ENCODE data around the gene IFT122.

The IFT122 gene

DNA sequence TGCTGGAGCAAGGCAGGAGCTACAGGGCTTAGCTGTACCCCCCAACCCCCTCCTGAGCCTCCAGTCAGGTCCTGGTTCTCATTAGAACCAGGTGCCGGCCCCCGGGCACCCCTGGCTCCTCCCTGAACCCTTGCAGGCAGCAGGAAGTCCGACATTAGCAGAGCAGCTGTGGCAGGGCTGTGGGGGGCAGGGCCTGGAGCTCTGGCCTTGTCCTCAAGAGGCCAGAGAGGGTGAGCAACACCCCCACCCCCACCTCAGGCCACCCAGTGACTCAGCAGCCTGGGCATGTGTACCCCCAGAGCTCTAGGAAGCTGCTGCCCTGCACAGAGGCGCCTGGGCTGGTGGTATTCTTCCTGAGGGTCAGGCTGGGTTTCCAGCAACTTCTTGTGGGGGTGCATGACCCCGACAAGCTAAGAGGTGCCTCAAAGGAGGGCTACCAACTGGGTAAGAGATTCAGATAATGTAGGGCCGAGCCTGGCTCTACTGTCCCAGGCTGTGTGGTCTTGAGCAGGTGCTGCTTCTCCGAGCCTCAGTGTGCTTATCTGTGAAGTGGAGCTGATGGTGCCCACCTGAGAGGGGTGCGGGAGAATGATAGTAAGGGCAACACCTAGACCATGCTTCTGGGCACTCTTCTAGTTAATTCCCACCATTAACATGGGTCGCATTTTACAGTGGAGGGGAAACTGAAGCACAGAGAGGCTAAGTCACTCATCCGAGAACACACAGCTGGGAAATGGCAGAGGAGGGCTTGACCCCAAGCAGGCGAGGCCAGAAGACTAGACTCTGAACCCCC lies 118.9 kb downstream of the IFT122 start:
- TF ChIP-seq USF1 (IDR thresholded peaks at IDR 0.05): no peak
- no peak for TF ChIP-seq NFIC (IDR thresholded peaks at IDR 0.05)
- TF ChIP-seq RAD21 (IDR thresholded peaks at IDR 0.05; ENCODE audit: low read depth): no peak
- no peak for TF ChIP-seq TEAD4 (IDR thresholded peaks at IDR 0.05)
- TF ChIP-seq, protein P1, sequence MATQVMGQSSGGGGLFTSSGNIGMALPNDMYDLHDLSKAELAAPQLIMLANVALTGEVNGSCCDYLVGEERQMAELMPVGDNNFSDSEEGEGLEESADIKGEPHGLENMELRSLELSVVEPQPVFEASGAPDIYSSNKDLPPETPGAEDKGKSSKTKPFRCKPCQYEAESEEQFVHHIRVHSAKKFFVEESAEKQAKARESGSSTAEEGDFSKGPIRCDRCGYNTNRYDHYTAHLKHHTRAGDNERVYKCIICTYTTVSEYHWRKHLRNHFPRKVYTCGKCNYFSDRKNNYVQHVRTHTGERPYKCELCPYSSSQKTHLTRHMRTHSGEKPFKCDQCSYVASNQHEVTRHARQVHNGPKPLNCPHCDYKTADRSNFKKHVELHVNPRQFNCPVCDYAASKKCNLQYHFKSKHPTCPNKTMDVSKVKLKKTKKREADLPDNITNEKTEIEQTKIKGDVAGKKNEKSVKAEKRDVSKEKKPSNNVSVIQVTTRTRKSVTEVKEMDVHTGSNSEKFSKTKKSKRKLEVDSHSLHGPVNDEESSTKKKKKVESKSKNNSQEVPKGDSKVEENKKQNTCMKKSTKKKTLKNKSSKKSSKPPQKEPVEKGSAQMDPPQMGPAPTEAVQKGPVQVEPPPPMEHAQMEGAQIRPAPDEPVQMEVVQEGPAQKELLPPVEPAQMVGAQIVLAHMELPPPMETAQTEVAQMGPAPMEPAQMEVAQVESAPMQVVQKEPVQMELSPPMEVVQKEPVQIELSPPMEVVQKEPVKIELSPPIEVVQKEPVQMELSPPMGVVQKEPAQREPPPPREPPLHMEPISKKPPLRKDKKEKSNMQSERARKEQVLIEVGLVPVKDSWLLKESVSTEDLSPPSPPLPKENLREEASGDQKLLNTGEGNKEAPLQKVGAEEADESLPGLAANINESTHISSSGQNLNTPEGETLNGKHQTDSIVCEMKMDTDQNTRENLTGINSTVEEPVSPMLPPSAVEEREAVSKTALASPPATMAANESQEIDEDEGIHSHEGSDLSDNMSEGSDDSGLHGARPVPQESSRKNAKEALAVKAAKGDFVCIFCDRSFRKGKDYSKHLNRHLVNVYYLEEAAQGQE (IDR thresholded peaks at IDR 0.05; ENCODE audit: low read depth): no peak
- TF ChIP-seq TAF1 (IDR thresholded peaks at IDR 0.05; ENCODE audit: low read depth): no peak
- no peak for TF ChIP-seq MAX (IDR thresholded peaks at IDR 0.05)
- TF ChIP-seq TCF12 (IDR thresholded peaks at IDR 0.05; ENCODE audit: low read depth): no peak
- TF ChIP-seq FOXM1 (IDR thresholded peaks at IDR 0.05; ENCODE audit: borderline replicate concordance, low read depth): no peak
- no peak for TF ChIP-seq YY1 (IDR thresholded peaks at IDR 0.05; ENCODE audit: low read depth)

DNA sequence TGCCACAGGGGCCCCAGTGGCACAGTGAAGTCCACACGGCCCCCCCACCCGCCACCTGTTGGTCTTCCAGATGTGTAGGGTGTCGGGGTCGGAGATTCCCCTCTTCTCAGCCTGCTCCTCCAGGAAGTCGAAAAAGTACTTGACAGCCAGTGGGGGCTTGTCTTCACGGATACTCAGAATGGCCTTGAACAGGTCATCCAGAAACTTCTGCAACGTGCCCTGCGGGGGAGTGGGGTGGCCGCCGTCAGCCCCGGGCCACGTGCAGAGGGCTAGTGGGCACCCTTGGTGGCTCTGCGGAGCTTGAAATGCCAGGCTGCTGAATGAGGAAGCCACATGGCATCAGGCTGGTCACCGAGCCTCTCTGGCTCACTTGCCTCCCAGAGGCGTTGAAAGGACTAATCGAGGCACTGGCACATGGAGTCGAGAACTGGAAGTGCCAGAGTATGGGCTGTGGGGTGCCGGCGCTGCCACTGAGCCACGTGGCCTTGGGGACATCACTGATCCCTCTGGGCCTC lies 119.6 kb downstream of the IFT122 start:
- no peak for TF ChIP-seq TCF12 (IDR thresholded peaks at IDR 0.05; ENCODE audit: low read depth)
- no peak for TF ChIP-seq NFIC (IDR thresholded peaks at IDR 0.05)
- TF ChIP-seq CEBPB (IDR thresholded peaks at IDR 0.05): no peak
- no peak for TF ChIP-seq ZBTB7A (IDR thresholded peaks at IDR 0.05; ENCODE audit: low read depth)
- TF ChIP-seq MAX (IDR thresholded peaks at IDR 0.05): no peak
- no peak for TF ChIP-seq TEAD4 (IDR thresholded peaks at IDR 0.05)
- TF ChIP-seq YY1 (IDR thresholded peaks at IDR 0.05; ENCODE audit: low read depth): no peak
- TF ChIP-seq RAD21 (IDR thresholded peaks at IDR 0.05; ENCODE audit: low read depth): no peak
- TF ChIP-seq, protein P1 (IDR thresholded peaks at IDR 0.05; ENCODE audit: low read depth): no peak
- TF ChIP-seq CREB1 (IDR thresholded peaks at IDR 0.05; ENCODE audit: low read depth): no peak
- no peak for TF ChIP-seq TAF1 (IDR thresholded peaks at IDR 0.05; ENCODE audit: low read depth)
- no peak for TF ChIP-seq USF1 (IDR thresholded peaks at IDR 0.05)

DNA sequence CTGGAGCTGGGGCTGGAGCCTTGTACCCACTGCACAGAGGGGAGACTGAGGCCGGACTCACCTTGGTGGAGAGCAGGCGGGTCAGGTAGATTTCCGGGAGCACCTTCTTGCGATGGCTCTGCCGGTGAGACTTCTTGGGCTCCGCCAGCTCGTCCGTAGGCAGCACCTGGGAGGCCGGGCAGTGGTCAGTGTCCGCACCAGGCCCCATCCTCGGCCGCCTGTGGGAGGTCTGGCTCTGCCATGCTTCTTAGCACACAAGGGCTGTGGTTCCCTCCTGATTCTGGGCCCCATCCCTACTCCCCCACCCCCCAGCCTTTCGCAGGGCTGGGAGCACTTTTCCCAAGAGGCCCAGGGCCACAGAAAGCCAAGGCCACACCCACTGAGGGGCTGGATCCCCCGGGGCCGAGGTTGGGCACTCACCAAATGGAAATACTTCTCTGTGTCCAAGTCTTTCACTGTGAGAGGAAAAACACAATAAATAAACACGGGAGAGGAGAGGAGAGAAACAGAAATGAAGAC lies 120.3 kb downstream of the IFT122 start:
- no peak for TF ChIP-seq YY1 (IDR thresholded peaks at IDR 0.05; ENCODE audit: low read depth)
- TF ChIP-seq TCF12 (IDR thresholded peaks at IDR 0.05; ENCODE audit: low read depth): no peak
- TF ChIP-seq TEAD4 (IDR thresholded peaks at IDR 0.05): no peak
- no peak for TF ChIP-seq CREB1 (IDR thresholded peaks at IDR 0.05; ENCODE audit: low read depth)
- TF ChIP-seq NFIC (IDR thresholded peaks at IDR 0.05): no peak
- TF ChIP-seq USF1 (IDR thresholded peaks at IDR 0.05): no peak
- TF ChIP-seq ZBTB7A (IDR thresholded peaks at IDR 0.05; ENCODE audit: low read depth): no peak
- no peak for TF ChIP-seq CEBPB (IDR thresholded peaks at IDR 0.05)
- TF ChIP-seq MAX (IDR thresholded peaks at IDR 0.05): no peak
- TF ChIP-seq TAF1 (IDR thresholded peaks at IDR 0.05; ENCODE audit: low read depth): no peak
- no peak for TF ChIP-seq EP300 (IDR thresholded peaks at IDR 0.05; ENCODE audit: borderline replicate concordance)
- TF ChIP-seq, protein P1 (IDR thresholded peaks at IDR 0.05; ENCODE audit: low read depth): no peak
- TF ChIP-seq FOXM1 (IDR thresholded peaks at IDR 0.05; ENCODE audit: borderline replicate concordance, low read depth): no peak
- TF ChIP-seq EGR1 (IDR thresholded peaks at IDR 0.05): no peak
- TF ChIP-seq RAD21 (IDR thresholded peaks at IDR 0.05; ENCODE audit: low read depth): no peak

Measured in Ishikawa (cell line).